NCI-H748 treated with DMSO at 0.1 percent for 48 hours (cell line): ENCODE measurements around the gene ACTR3C.
"Not testable (repeated sequence)": the region's sequence is repeated elsewhere in the genome, so short reads cannot be mapped to it uniquely, and the experiment has no call there.

Experiments used
- DNase-seq: peaks from one replicate; lab custom pipeline; 2025; lab: John Stamatoyannopoulos, UW

Gene ACTR3C

GRCh38 chr7:150202894-150203293, 120.5 kb downstream of the ACTR3C start:
- DNase-seq: not testable (repeated sequence)
